ENCODE measurements around the gene MAOA. TPM values are rescaled to one million over a fixed set of nuclear protein-coding genes. Genes with fewer than 3 reads are reported as not detected.
"Not testable (repeated sequence)": the region's sequence is repeated elsewhere in the genome, so short reads cannot be mapped to it uniquely, and the experiment has no call there.

The MAOA gene
- total RNA-seq, 2 donors from 2014 or later: 4.5 to 20.4 TPM

DNA sequence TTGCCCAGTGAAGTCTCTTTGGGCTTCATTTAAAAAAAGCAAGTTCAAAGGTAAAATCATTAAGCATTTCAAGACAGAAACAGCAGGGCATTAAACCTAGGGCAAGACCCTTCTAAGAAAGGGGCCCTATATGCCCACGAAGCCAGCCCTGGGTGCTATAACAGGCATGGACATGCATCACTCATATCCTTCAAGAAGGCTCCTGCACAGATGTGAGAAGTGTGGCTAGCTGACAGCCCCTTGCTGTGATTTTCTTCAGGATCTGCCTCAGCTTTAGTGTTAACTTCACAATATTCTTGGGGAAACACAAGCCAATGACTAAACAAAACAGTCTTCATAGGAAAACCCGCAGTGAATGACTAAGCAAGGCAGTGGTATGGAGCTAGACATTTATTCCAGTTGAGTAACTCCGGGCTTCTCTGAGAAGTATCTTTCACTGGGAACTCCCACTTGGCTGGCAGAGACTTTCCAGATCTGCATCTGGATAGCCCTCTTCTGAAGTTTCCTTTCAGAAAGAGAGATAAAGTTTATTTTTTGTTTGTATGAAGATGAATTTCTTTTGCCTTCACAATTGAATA is 11.9 kb upstream of the MAOA start:
- Mint-ChIP-seq H3K9me3 (no peaks in the 10 kb centered on the region), H3K27me3 (no peaks in the 10 kb centered on the region), H3K4me1 (no peaks in the 10 kb centered on the region), H3K4me3 (peak overlapping the region; percentile 37), H3K27ac (peak overlapping the region; percentile 58), H3K36me3 (ENCODE audit: low read depth) (no peaks in the 10 kb centered on the region)
- ATAC-seq (replicated peaks): peak; percentile 70

GRCh38 chrX:43646800-43647199 is 9.3 kb upstream of the MAOA start:
- no peak overlapping the region for H3K27ac Mint-ChIP-seq
- no peak for ATAC-seq (replicated peaks)
- H3K4me1 Mint-ChIP-seq: no peaks in the 10 kb centered on the region
- no peaks in the 10 kb centered on the region for H3K36me3 Mint-ChIP-seq (ENCODE audit: low read depth)
- no peaks in the 10 kb centered on the region for H3K9me3 Mint-ChIP-seq
- no peaks in the 10 kb centered on the region for H3K27me3 Mint-ChIP-seq
- H3K4me3 Mint-ChIP-seq: no peak overlapping the region

- Mint-ChIP-seq H3K27me3 (no peaks in the 10 kb centered on the region), H3K9me3 (no peaks in the 10 kb centered on the region), H3K27ac (peak overlapping the region; percentile 98), H3K4me1 (no peaks in the 10 kb centered on the region), H3K36me3 (ENCODE audit: low read depth) (no peaks in the 10 kb centered on the region), H3K4me3 (peak overlapping the region; percentile 91)
- peak; percentile 99 for ATAC-seq (replicated peaks)
These were observed 1.5 kb upstream of the MAOA start for GRCh38 chrX:43654431-43655150.

DNA sequence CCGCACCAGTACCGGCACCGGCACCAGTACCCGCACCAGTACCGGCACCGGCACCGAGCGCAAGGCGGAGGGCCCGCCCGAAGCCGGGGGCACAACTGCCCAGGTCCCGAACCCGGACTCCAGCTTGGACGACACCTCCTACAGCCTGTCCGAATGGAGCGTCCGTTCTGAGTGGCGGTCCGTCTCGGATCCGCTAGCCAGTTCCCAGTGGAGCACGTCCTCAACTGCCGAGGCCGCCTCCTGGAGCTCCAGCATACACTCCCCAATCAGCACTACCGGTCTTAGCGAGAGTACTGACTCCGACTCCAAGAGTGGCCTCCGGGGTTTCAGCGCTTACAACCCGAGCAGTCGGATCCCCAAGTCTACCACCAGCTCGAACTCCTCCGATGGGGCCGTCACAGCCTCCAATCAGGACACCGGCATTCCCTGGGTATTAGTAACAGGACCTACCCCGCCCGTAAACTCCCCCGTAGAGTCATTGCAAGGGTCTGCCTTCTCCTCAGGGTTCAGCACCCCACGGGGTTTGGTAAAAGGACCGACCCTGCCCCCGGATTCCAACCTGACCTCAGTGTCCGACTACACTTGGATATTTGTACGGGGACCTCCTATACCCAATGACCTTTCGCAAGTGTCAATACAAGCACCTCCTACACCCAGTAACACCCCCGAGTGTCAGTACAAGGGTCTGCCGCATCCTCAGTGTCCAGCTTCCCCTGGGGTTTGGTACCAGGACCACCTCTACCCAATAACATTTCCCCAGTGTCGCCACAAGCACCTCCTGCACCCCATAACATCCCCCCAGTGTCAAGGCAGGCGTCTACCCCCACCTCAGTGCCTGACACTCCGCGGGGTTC is 721 bp upstream of the MAOA start:
- ATAC-seq (replicated peaks): peak; percentile 49
- H3K36me3 Mint-ChIP-seq (ENCODE audit: low read depth): no peaks in the 10 kb centered on the region
- H3K27ac Mint-ChIP-seq: peak overlapping the region; percentile 73
- H3K27me3 Mint-ChIP-seq: no peaks in the 10 kb centered on the region
- H3K4me1 Mint-ChIP-seq: no peaks in the 10 kb centered on the region
- peak overlapping the region; percentile 91 for H3K4me3 Mint-ChIP-seq
- no peaks in the 10 kb centered on the region for H3K9me3 Mint-ChIP-seq

DNA sequence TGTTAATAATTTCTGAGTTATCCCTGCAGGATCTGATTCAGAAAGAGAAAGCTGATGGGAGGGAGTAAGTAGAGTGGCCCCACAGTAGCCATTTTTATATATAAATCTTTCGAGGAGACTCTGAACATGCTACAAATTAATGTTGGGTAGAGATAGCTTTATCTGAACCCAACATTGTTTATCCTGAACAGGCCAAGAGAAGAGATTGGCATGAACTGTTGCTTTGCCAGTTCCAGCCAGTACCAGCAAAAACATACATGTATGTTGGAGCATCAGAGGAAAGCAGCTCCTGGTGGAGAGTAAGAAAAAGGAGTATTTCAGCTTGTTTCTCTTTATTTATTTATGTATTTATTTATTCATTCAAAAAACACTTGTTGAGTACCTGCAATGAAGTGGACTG is 1.6 kb downstream of the MAOA start:
- no peaks in the 10 kb centered on the region for H3K4me1 Mint-ChIP-seq
- no peak for ATAC-seq (replicated peaks)
- H3K9me3 Mint-ChIP-seq: no peaks in the 10 kb centered on the region
- no peaks in the 10 kb centered on the region for H3K27me3 Mint-ChIP-seq
- no peak overlapping the region for H3K27ac Mint-ChIP-seq
- peak overlapping the region; percentile 26 for H3K4me3 Mint-ChIP-seq
- no peaks in the 10 kb centered on the region for H3K36me3 Mint-ChIP-seq (ENCODE audit: low read depth)

DNA sequence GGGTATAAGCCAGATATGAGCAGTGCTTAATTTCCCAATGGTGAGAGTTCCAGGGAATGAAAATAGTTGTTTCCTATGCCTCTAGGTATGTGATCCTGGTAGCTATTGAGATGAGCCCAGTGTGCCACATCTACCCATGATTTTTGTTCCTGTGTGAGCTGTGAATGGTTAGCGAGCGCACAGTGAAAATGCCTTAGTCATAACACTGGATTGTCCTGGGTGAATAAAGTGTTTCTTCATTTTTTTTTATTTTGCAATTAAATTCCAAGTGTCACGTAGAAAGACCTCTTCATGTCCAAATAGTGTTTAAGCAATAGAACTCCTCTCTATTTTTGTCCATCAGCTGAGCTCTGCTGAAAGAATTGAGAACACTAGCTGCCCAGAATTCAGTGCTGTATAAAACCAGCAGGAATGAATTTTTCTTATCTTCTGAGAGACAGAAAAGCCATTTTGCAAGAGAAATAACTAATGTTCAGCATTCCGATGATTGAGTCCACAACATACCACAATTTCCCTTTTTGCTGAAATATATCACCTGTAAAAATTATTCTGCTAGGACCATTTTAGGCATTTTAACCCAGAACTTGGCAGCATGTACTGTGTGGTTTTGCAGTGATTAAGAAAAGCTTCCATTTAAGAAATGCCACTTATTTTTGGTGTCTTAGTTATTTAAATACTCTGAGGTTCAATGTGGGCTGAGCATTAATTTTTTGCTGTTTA is 5.6 kb downstream of the MAOA start:
- Mint-ChIP-seq H3K4me3 (no peak overlapping the region), H3K36me3 (ENCODE audit: low read depth) (no peaks in the 10 kb centered on the region), H3K27me3 (peaks cover 5% of the 10 kb centered on the region), H3K9me3 (no peaks in the 10 kb centered on the region), H3K4me1 (peaks cover 6% of the 10 kb centered on the region), H3K27ac (no peak overlapping the region)
- ATAC-seq (replicated peaks): no peak

GRCh38 chrX:43663173-43663572 is 7.1 kb downstream of the MAOA start:
- H3K4me1 Mint-ChIP-seq: peaks cover 7% of the 10 kb centered on the region
- H3K27me3 Mint-ChIP-seq: peaks cover 5% of the 10 kb centered on the region
- no peak overlapping the region for H3K27ac Mint-ChIP-seq
- no peak for ATAC-seq (replicated peaks)
- H3K36me3 Mint-ChIP-seq (ENCODE audit: low read depth): no peaks in the 10 kb centered on the region
- no peaks in the 10 kb centered on the region for H3K9me3 Mint-ChIP-seq
- no peak overlapping the region for H3K4me3 Mint-ChIP-seq

GRCh38 chrX:43664258-43664657 is 8.2 kb downstream of the MAOA start:
- Mint-ChIP-seq H3K27me3 (peaks cover 5% of the 10 kb centered on the region), H3K4me1 (peaks cover 7% of the 10 kb centered on the region), H3K9me3 (no peaks in the 10 kb centered on the region), H3K36me3 (ENCODE audit: low read depth) (no peaks in the 10 kb centered on the region), H3K4me3 (no peak overlapping the region), H3K27ac (no peak overlapping the region)
- ATAC-seq (replicated peaks): no peak

- Mint-ChIP-seq H3K4me1 (peaks cover 7% of the 10 kb centered on the region), H3K9me3 (no peaks in the 10 kb centered on the region), H3K27ac (no peak overlapping the region), H3K36me3 (ENCODE audit: low read depth) (no peaks in the 10 kb centered on the region), H3K27me3 (peaks cover 8% of the 10 kb centered on the region), H3K4me3 (no peak overlapping the region)
- ATAC-seq (replicated peaks): no peak
These were observed 8.6 kb downstream of the MAOA start for GRCh38 chrX:43664708-43665107.

DNA sequence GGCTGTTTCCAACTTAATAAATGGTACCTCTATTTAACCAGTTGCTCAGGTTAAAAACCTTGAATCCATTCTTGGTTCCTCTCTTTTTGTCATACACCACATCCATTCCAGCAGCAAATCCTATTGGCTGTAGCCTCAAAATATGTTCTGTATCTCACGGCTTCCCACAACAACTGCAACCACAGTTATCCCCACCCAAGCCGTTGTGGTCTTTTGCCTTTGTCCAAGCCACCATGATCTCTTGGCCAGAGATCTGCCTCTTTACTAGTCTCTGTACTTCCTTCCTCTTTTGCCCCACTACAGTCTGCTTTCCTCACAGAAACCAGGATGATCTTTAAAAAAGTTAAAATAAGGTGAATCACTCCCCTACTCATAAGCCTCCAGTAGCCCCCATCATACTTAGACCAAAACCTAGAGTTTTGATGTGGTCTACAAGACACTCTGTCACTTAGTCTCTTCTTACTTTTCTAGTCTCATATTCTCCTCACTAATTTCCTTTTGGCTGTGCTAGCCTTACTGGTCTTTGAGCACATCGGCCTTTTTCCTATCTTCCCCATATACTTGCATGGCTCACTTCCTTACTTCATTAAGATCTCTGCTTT is 10.3 kb downstream of the MAOA start:
- Mint-ChIP-seq H3K4me3 (no peak overlapping the region), H3K27me3 (peaks cover 8% of the 10 kb centered on the region), H3K36me3 (ENCODE audit: low read depth) (no peaks in the 10 kb centered on the region), H3K9me3 (no peaks in the 10 kb centered on the region), H3K4me1 (peaks cover 7% of the 10 kb centered on the region), H3K27ac (no peak overlapping the region)
- peak; percentile 80 for ATAC-seq (replicated peaks)

- ATAC-seq (replicated peaks): not testable (repeated sequence)
These were observed 20.0 kb downstream of the MAOA start for GRCh38 chrX:43675965-43676628.

DNA sequence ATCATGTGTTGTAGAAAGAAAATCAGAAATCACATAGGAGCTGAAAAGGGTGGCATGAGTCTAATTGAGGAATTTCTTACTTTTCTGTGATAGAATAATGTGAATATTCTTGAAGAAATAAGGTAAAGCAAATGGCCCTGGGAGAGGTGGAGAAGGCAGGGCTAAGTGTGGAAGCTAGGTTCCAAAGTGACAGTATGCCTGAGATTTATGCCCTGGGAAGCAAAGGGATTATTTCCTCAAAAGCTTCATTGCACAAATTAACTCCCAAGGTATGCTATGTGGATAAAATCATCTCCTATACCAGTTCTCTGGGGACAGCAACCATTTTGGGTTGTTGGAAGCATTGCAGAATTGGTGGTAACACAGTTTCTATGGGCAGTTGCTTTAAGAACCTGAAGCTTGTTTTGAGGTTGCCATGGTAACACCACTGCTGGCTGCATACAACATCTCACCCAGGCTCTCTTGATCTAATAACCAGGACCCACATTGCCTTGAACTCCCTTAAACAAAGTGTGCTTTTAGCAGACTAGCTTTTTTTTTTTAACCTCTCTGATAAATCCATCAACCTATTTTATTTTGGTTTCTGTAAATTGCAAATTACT is 21.0 kb downstream of the MAOA start:
- Mint-ChIP-seq H3K4me3 (no peak overlapping the region), H3K36me3 (ENCODE audit: low read depth) (no peaks in the 10 kb centered on the region), H3K4me1 (no peaks in the 10 kb centered on the region), H3K9me3 (no peaks in the 10 kb centered on the region), H3K27me3 (peaks cover 2% of the 10 kb centered on the region), H3K27ac (no peak overlapping the region)
- ATAC-seq (replicated peaks): no peak

More at GRCh38 chrX:43675965-43676628, 20.0 kb downstream of the MAOA start:
- H3K36me3 Mint-ChIP-seq (ENCODE audit: low read depth); H3K4me3 Mint-ChIP-seq; H3K27me3 Mint-ChIP-seq; H3K4me1 Mint-ChIP-seq; H3K27ac Mint-ChIP-seq; H3K9me3 Mint-ChIP-seq: not testable (repeated sequence)

DNA sequence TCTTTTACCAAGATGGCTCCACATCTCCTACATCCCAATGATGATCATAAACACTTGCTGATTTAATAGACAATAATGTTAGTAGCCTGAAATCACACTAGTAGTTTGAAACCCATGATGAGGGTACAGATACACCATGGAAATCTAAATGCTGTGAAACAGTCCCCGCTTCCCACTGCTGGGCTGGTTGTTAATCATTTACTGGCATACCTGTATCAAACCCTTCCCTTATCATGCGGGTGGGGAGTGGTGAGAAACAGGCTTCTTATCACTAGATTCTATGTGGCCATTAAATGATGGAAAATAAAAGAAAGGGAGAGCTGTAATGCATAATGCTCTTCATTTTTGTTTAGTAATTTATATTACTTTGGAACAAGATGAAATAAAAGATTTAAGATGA is 21.9 kb downstream of the MAOA start:
- peaks cover 3% of the 10 kb centered on the region for H3K27me3 Mint-ChIP-seq
- H3K36me3 Mint-ChIP-seq (ENCODE audit: low read depth): no peaks in the 10 kb centered on the region
- no peaks in the 10 kb centered on the region for H3K4me1 Mint-ChIP-seq
- H3K27ac Mint-ChIP-seq: no peak overlapping the region
- ATAC-seq (replicated peaks): no peak
- no peaks in the 10 kb centered on the region for H3K9me3 Mint-ChIP-seq
- no peak overlapping the region for H3K4me3 Mint-ChIP-seq

Measured in activated T-helper 17 cell treated with anti-CD3 and anti-CD28 coated beads, Interleukin-2, amount 50 U/mL, for 72 hours (primary cell).